A549 (cell line): ENCODE data around the gene GRIP1.

Source experiments
- JUN ChIP-seq, 2 experiments: fragments of >200 bp; sonication (Bioruptor Twin); formaldehyde crosslinking; IDR thresholded peaks; 2 replicates in 1 of 2; 3 replicates in 1 of 2; pipeline ENCODE4 v1.6.1; 2016 to 2017
- KDM1A ChIP-seq: fragments of 200-600 bp; sonication (generic); IDR thresholded peaks from 2 replicates; pipeline ENCODE4 v1.6.1; 2016; ENCODE audit warnings: low read depth, mild to moderate bottlenecking
- MYC ChIP-seq: IDR thresholded peaks from 2 replicates; pipeline ENCODE4 v1.6.1; 2012; ENCODE audit warnings: mild to moderate bottlenecking, inconsistent platforms, low read length, improper control_type of control experiment, borderline replicate concordance
- POLR2A ChIP-seq: IDR thresholded peaks from 2 replicates; pipeline ENCODE4 v1.6.1; 2012; ENCODE audit warnings: mild to moderate bottlenecking, low read length
- RCOR1 ChIP-seq: fragments of 150-350 bp; IDR thresholded peaks from 2 replicates; pipeline ENCODE4 v1.6.1; 2014; ENCODE audit warnings: antibody characterized with exemption, low read length, low read depth
- USF2 ChIP-seq: fragments of 450-650 bp; IDR thresholded peaks from 2 replicates; pipeline ENCODE4 v1.6.1; 2014; ENCODE audit warnings: antibody characterized with exemption
- TF ChIP-seq, protein P1 (sequence below): fragments of >200 bp; sonication (Bioruptor Twin); formaldehyde crosslinking; IDR thresholded peaks from 3 replicates; pipeline ENCODE4 v1.5.1; 2016
- TF ChIP-seq, protein P2 (sequence below): fragments of 200-600 bp; sonication (generic); IDR thresholded peaks from 2 replicates; pipeline ENCODE4 v1.6.1; 2016; ENCODE audit warnings: antibody characterized with exemption, mild to moderate bottlenecking, moderate library complexity
- TF ChIP-seq, protein P3 (sequence below): fragments of 250-450 bp; sonication (Bioruptor Pico); IDR thresholded peaks from 2 replicates; pipeline ENCODE4 v1.5.0; 2021; ENCODE audit warnings: mild to moderate bottlenecking, moderate library complexity, borderline replicate concordance

- TF ChIP-seq POLR2A (no peak), JUN (IDR thresholded peaks at IDR 0.05) (no peak), MYC (no peak), USF2 (no peak), KDM1A (no peak), RCOR1 (no peak)
- TF ChIP-seq, protein P1, sequence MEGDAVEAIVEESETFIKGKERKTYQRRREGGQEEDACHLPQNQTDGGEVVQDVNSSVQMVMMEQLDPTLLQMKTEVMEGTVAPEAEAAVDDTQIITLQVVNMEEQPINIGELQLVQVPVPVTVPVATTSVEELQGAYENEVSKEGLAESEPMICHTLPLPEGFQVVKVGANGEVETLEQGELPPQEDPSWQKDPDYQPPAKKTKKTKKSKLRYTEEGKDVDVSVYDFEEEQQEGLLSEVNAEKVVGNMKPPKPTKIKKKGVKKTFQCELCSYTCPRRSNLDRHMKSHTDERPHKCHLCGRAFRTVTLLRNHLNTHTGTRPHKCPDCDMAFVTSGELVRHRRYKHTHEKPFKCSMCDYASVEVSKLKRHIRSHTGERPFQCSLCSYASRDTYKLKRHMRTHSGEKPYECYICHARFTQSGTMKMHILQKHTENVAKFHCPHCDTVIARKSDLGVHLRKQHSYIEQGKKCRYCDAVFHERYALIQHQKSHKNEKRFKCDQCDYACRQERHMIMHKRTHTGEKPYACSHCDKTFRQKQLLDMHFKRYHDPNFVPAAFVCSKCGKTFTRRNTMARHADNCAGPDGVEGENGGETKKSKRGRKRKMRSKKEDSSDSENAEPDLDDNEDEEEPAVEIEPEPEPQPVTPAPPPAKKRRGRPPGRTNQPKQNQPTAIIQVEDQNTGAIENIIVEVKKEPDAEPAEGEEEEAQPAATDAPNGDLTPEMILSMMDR = no peak
- TF ChIP-seq, protein P2, sequence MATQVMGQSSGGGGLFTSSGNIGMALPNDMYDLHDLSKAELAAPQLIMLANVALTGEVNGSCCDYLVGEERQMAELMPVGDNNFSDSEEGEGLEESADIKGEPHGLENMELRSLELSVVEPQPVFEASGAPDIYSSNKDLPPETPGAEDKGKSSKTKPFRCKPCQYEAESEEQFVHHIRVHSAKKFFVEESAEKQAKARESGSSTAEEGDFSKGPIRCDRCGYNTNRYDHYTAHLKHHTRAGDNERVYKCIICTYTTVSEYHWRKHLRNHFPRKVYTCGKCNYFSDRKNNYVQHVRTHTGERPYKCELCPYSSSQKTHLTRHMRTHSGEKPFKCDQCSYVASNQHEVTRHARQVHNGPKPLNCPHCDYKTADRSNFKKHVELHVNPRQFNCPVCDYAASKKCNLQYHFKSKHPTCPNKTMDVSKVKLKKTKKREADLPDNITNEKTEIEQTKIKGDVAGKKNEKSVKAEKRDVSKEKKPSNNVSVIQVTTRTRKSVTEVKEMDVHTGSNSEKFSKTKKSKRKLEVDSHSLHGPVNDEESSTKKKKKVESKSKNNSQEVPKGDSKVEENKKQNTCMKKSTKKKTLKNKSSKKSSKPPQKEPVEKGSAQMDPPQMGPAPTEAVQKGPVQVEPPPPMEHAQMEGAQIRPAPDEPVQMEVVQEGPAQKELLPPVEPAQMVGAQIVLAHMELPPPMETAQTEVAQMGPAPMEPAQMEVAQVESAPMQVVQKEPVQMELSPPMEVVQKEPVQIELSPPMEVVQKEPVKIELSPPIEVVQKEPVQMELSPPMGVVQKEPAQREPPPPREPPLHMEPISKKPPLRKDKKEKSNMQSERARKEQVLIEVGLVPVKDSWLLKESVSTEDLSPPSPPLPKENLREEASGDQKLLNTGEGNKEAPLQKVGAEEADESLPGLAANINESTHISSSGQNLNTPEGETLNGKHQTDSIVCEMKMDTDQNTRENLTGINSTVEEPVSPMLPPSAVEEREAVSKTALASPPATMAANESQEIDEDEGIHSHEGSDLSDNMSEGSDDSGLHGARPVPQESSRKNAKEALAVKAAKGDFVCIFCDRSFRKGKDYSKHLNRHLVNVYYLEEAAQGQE = no peak
- TF ChIP-seq, protein P3, sequence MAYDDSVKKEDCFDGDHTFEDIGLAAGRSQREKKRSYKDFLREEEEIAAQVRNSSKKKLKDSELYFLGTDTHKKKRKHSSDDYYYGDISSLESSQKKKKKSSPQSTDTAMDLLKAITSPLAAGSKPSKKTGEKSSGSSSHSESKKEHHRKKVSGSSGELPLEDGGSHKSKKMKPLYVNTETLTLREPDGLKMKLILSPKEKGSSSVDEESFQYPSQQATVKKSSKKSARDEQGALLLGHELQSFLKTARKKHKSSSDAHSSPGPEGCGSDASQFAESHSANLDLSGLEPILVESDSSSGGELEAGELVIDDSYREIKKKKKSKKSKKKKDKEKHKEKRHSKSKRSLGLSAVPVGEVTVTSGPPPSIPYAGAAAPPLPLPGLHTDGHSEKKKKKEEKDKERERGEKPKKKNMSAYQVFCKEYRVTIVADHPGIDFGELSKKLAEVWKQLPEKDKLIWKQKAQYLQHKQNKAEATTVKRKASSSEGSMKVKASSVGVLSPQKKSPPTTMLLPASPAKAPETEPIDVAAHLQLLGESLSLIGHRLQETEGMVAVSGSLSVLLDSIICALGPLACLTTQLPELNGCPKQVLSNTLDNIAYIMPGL = no peak
Measured at GRCh38 chr12:66403746-66404145, 275.1 kb downstream of the GRIP1 start.
